ENCODE results near the gene PRDM16.
A peak's percentile ranks its signal among the peaks of the same experiment; 100 is the strongest.

The PRDM16 gene

GRCh38 chr1:3398396-3399140 is 329.6 kb downstream of the PRDM16 start:
- no peak for DNase-seq

DNA sequence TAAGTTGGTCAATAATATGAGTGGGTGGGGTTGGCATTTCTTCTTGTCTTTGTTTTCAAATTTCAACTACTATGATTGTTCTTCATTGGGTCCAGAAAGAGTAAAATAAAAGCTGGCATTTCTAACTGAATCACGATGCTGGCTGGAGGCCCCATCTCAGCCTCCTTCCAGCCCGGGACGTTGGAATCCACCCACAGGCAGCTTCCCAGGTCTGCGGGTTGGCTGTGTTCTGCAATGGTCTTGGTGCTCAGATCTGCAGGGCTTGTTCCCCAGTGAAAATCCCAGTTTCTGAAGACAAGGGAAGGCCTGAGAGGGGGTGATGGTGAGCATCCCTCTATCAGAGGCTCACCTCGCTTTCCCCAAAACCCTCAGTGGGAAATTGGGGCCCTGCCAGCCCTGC is 330.7 kb downstream of the PRDM16 start:
- DNase-seq, result no peak

GRCh38 chr1:3401585-3402257 is 332.7 kb downstream of the PRDM16 start:
- no peak for DNase-seq

DNA sequence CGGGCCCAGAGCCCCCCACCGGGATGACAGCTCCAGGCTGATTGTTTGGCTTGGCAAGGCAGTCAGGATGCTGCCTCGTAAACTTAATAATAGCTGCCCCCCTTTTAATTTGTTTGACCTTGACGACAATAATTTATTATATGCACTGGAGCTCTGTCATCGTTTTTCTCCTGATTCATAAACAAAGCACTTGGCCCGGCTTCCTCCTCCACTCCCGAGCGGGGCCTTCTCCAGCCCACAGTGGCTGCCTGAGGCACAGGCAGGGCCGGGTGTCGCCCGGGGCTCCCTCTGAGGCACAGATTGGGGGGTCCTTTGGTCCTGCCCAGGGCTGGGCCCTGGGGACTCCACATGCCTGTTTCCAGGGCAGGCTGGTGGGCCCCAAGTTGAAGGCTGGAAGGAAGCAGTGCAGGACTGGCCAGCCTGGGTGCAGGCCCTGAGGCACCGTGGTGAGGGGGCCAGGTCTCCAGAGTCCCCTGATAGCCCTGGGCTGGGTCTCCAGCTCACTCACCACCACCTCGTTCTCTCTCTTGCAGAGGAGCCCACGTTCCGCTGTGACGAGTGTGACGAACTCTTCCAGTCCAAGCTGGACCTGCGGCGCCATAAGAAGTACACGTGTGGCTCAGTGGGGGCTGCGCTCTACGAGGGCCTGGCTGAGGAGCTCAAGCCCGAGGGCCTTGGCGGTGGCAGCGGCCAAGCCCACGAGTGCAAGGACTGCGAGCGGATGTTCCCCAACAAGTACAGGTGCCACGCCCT is 333.4 kb downstream of the PRDM16 start:
- no peak for DNase-seq

- no peak for DNase-seq
Observed at GRCh38 chr1:3403011-3403345, 334.0 kb downstream of the PRDM16 start.

GRCh38 chr1:3403388-3404231 is 334.6 kb downstream of the PRDM16 start:
- peak; percentile 59 for DNase-seq

DNA sequence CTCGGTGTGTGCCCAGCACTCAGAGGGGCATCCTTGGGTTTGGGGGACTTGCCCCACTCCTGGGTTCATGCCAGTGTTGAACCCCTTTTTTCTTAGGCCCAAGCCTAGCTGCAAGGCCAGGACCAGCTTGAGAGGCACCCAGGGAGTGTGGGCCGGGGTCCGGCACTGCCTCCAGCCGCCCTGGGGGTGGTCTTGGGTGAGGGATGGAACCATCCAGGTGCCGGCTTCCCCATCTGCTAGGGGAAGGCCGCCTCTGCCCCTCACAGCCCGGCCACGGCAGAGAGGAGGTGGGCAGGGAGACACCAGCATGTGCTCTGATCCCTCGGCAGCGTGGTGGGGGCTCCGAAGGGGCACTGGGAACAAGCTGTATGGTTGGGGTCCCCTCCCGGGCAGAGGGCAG is 335.3 kb downstream of the PRDM16 start:
- no peak for DNase-seq

GRCh38 chr1:3404801-3405200 is 335.8 kb downstream of the PRDM16 start:
- no peak for DNase-seq

DNA sequence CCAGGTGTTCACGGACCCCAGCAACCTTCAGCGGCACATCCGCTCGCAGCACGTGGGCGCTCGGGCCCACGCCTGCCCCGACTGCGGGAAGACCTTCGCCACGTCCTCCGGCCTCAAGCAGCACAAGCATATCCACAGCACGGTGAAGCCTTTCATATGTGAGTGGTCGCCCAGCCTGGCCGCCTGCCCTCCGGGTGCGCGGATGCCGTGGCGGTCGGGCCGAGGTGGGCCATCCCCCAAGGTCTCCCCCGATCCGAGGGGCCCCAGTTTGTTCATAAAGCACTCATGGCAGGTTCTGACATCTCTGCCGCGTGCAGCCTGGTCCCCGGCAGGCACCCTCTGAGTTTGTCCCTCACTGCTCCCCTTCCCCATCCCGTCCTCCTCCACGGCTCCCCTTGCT is 336.5 kb downstream of the PRDM16 start:
- DNase-seq, result no peak

- DNase-seq, result no peak
Observed at GRCh38 chr1:3405974-3406867, 337.2 kb downstream of the PRDM16 start.

- no peak for DNase-seq
Observed at GRCh38 chr1:3407021-3407420, 338.0 kb downstream of the PRDM16 start.

- DNase-seq, result no peak
Observed at GRCh38 chr1:3408751-3409266, 339.8 kb downstream of the PRDM16 start.

GRCh38 chr1:3409366-3410141 is 340.6 kb downstream of the PRDM16 start:
- no peak for DNase-seq

- peak; percentile 58 for DNase-seq
Observed at GRCh38 chr1:3410142-3410925, 341.3 kb downstream of the PRDM16 start.

- DNase-seq, result no peak
Observed at GRCh38 chr1:3411806-3412205, 342.8 kb downstream of the PRDM16 start.

GRCh38 chr1:3412376-3412775 is 343.4 kb downstream of the PRDM16 start:
- DNase-seq, result no peak

DNA sequence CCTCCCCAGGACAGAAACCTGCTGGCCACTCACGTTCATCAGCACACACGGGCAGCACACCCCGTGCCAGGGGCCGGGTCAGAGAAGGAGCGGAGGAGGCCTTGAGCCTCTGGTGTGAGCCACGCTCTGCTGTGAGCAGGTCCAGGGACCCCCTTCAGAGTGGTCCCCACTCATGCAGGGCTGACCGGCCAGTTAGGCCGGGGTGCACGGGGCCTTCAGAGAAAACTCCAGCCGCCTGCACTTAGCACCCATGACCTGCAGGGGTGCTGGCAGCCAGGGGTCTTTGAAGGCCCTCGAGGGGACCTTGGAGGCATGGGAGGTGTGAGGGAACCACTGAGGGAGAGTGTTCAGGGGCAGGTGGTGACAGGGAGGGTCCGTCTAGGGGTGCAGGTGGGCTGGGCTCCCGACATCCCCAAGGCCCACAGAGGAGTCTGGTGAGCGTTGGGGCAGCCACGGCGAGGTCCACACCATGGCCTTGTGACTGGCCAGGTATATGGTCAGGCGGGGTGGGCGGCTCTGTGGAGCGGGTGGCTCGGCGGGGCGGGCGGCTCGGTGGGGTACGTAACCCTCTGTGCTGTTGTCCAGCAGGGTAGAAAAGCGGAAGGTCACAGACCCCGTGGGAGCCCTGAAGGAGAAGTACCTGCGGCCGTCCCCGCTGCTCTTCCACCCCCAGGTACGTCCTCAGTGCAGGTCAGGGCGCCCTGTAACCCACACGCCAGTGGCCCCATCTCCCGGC is 345.1 kb downstream of the PRDM16 start:
- no peak for DNase-seq

DNA sequence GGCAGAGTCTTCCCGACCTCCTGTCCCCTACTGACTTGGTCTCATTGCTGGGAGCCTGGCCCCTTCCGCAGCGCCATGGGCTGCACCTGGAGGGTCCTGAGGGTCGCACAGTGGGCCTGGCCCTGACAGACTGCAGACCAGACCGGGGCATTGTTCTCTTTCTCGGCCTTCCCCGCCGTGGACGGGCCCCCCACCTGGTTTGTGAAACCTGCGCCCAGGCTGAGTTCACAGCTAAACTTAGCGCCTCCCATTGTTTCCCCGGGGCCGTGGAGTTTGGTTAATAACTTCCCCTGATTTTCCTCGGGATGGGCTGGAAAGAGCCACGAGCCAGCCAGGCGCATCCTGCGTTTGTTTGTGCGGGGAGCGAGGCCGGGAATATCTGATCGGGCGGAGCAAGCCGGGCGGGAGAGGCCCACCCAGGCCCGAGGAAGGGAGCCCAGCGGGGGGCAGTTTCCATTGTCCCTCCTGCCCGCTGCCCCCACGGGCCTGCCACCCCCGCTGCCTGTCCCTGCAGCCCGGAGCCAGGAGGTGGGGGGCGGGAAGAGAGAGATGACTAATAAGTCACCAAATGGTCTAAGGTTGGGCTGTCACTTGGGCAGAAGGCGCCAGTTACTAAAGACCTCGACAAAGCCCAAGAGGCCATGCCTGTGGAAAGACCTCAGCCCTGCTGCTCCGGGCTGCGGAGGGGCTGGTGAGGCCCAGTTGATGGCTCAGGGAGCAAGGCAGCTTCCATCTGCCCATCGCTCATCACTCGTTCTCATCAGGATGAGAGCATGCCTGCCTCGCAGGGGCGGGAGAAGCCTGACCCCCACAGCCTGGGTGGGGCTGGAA is 346.5 kb downstream of the PRDM16 start:
- no peak for DNase-seq
